Subcutaneous adipose tissue (tissue), 4 donors: ENCODE data around the gene TUBGCP3. TPM values are rescaled to one million over a fixed set of nuclear protein-coding genes. Genes with fewer than 3 reads are reported as not detected.

Experiments
- total RNA-seq, 4 donors: library from RNA; depleted of rRNA; stranded (reverse); fragments of >200 nt; gene quantifications; one replicate each; pipeline ENCODE4 v1.1.0, GENCODE V29; 2016
- TF ChIP-seq, protein P1 (sequence below): fragments of 450-650 bp; IDR thresholded peaks from one replicate; pipeline ENCODE4 v1.5.1; 2016; ENCODE audit warnings: low read depth, mild to moderate bottlenecking, control low read depth, antibody characterized with exemption, moderate library complexity

The TUBGCP3 gene
- total RNA-seq, 4 donors from 2014 or later, result 29.2 to 44.8 (median 34.8) TPM

GRCh38 chr13:112466132-112467058, 121.6 kb downstream of the TUBGCP3 start:
- TF ChIP-seq, protein P1, sequence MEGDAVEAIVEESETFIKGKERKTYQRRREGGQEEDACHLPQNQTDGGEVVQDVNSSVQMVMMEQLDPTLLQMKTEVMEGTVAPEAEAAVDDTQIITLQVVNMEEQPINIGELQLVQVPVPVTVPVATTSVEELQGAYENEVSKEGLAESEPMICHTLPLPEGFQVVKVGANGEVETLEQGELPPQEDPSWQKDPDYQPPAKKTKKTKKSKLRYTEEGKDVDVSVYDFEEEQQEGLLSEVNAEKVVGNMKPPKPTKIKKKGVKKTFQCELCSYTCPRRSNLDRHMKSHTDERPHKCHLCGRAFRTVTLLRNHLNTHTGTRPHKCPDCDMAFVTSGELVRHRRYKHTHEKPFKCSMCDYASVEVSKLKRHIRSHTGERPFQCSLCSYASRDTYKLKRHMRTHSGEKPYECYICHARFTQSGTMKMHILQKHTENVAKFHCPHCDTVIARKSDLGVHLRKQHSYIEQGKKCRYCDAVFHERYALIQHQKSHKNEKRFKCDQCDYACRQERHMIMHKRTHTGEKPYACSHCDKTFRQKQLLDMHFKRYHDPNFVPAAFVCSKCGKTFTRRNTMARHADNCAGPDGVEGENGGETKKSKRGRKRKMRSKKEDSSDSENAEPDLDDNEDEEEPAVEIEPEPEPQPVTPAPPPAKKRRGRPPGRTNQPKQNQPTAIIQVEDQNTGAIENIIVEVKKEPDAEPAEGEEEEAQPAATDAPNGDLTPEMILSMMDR, result no peak

- TF ChIP-seq, protein P1, result no peak
Measured at GRCh38 chr13:112465251-112466131, 122.5 kb downstream of the TUBGCP3 start.

GRCh38 chr13:112464720-112465119, 123.2 kb downstream of the TUBGCP3 start:
- TF ChIP-seq, protein P1, result no peak

DNA sequence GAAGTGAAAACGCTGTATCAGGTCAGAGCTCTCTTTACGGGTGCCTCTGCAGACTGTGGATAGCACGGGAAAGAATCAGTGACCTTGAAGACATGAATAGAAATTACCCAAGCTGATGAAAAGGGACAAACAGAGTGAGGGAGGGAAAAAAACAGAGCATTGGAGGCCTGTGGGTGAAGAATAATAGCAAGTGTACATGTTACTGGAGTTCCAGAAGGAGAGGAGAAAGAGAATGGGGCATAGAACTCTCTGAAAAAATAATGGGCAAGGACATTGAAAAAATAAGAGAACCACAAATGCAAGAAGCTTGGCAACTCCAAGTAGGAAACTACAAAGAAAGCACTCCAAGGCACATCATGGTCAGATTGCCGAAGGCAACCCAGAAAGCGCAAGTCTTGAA, 125.5 kb downstream of the TUBGCP3 start:
- TF ChIP-seq, protein P1, result no peak

GRCh38 chr13:112457485-112457884, 130.5 kb downstream of the TUBGCP3 start:
- TF ChIP-seq, protein P1, result no peak

GRCh38 chr13:112457081-112457480, 130.9 kb downstream of the TUBGCP3 start:
- TF ChIP-seq, protein P1, result no peak
